Measurements from ENCODE around the gene LHX1.
A peak's percentile ranks its signal among the peaks of the same experiment; 100 is the strongest.

LHX1 gene

GRCh38 chr17:36939802-36940312 is 2.6 kb downstream of the LHX1 start:
- no peak for DNase-seq

GRCh38 chr17:36940313-36941264 is 3.3 kb downstream of the LHX1 start:
- DNase-seq: peak in 2 of 6 experiments; percentile 10 to 38

DNA sequence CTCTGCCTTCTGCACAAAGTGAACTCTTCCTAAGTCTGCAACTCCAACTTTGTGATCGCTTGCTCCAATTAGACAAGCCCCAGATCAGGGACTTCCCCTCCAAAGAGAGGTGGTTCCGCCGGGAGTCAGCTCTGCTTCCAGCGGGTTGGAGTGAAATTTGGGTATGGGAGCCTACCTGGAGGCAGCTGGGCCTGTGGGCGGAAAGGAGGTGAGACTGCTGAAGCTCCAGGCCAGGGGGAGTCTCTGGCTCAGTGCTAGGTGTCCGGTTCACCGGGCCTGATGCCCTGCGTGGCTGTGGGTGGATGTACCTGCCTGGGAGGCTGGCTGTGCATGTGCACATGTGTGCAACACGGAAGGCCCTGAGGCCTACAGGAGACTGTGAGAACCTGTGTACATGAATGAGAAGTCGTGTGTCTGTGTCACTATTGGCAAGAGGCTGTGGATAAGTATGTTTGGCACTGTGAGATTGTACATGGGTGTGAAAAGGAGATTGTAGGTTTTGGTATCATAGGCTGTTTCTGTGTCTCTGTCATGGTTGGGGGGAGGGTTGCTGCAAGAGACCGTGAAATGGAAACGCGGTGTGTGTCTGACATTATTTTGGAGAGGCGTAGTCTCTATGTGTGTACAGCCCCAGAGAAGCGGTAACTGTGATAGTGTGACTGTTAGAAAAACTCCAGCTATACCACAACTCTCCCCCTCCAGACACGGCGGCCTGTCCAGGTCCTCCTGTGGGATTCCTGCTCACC is 4.2 kb downstream of the LHX1 start:
- peak in 1 of 6 experiments; percentile 41 for DNase-seq

GRCh38 chr17:36942019-36942599 is 4.8 kb downstream of the LHX1 start:
- DNase-seq: peak in 1 of 6 experiments; percentile 28

GRCh38 chr17:36942631-36943125 is 5.4 kb downstream of the LHX1 start:
- DNase-seq: peak in 2 of 6 experiments; percentile 23 to 33

DNA sequence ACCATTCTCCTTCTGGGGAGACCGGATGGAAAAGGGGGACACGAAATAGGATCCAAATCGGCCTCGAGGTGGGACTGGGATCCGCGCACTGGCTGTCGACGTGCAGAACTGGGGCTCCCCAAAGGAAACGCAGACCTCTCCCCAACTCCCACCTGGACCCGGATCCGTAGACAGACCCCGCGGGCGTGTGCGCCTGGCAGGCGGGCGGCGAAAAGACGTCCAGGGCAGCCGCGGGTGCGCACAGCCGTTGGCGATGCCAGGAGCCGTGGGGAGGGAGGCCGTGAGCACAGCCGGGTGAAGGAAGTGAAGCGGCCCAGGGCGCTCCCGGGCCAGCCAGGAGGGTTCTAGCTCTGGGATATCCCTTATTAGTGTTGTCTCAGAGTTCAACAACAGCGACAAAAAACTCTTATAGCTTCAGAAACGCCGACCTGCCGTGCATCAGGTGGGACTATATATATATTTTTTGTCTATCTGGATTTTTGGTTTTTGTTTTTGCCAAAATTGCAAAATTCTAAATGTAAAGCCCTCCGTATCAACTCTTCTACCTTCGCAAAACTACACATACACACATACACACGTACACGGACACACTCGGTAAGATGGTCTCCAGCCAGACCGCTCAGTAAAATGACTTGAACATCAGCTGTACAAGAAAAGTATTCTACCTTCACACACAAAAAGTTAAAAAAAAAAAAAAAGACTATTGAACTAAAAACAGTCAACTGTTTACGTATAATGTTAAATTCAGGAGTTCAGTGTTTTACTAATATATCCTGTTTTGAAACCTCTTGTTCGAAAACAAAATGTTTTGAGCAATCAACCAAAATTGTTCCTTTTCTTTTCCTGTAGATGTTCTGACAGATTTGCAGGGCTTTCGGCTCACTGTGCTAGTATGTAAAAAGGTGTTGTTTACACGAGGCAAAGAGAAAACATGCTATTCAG is 6.2 kb downstream of the LHX1 start:
- peak in 2 of 6 experiments; percentile 11 to 16 for DNase-seq

DNA sequence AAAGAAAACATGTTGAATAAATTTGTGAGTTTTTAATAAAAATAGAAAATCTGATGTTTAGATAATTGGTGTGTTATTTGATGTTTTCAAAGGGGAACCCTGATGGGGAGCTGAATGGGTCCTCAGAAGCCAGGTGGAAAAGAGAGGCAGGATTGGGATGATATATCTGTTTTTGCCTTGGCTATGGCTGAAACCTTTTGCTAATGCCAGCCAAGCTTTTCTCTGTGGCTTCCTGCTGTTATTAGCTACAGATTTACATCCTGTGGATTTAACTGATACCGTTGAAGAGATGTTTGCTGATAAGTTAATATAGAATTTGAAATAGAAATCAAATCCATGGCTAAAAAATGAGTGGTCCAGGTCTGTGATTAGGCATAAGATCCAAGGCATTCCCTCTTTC is 7.3 kb downstream of the LHX1 start:
- DNase-seq: no peak

- DNase-seq: no peak
These were observed 7.9 kb downstream of the LHX1 start for GRCh38 chr17:36945140-36945539.

DNA sequence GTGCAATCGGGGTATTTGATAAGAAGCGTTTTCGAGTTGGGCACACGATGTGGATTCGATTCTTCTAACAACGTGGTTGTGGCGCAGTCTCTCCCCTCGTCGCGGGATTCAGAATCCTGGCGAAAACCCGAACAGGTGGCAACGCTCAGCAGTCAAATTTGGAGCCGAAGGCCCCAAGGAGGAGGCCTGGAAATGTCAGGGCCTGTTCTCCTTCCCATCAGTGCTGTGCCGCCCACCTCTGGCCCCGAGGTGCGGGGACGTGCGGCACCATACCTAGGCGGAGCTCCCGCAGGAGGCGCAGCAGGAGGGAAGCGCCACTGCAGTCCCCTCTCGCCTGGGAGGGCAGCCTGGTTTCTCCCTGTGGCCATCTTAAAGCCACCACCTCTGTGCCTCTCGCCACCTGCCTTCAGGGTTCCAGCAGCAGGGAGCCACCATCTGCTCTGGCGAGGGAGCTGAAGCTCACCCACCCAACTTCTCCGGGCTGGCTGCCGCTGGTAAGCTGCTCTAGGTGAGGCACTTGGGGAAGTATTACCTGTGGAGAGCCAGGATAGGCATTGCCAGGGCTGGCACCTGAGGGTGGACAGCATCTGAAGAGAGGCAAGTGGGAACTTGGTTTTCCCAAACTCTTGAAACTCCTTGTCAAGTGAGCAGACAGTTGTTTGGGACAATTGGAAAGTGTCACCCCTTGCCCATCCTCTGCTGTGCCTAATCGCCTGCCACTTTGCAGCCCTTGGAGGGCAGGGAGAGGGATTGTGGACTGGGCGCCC is 8.9 kb downstream of the LHX1 start:
- DNase-seq: peak in 1 of 6 experiments; percentile 29

- DNase-seq: no peak
These were observed 9.4 kb downstream of the LHX1 start for GRCh38 chr17:36946726-36947091.

DNA sequence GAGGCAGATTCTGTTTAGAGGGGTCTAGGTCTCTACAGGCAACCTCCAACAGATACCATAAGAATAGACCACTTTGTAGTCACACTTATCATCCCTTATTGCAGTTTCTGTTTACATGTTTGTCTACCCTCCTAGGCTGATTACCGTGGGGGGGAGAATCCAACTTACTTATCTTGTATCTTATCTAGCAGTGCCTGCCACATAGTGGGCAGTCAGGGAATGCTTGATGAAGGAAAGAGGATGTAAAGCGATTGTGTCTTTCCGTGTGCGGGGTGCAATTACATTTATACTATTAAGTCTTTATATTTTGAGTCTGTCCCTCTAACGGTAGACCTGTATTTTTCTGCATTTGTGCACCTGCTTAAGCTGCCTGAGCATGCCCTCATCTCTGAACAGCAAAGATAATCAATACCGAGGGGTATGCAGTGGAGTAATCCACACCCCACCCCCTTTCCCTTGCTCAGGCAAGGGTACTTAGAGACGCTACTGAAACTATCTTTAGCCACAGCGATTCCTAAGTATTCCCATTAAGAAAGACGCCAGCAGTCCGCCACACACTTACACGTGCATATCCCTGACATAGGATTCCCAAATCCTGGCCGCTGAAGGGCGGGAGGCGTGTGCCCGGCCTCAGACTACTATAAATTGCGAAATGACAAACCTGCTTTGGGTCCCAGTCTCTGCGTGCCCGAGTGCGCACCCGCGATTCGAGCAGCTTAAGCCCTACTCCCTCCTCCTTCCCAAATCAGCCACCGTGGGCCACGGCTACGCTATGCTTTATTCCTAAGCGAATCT is 10.8 kb downstream of the LHX1 start:
- DNase-seq: no peak

DNA sequence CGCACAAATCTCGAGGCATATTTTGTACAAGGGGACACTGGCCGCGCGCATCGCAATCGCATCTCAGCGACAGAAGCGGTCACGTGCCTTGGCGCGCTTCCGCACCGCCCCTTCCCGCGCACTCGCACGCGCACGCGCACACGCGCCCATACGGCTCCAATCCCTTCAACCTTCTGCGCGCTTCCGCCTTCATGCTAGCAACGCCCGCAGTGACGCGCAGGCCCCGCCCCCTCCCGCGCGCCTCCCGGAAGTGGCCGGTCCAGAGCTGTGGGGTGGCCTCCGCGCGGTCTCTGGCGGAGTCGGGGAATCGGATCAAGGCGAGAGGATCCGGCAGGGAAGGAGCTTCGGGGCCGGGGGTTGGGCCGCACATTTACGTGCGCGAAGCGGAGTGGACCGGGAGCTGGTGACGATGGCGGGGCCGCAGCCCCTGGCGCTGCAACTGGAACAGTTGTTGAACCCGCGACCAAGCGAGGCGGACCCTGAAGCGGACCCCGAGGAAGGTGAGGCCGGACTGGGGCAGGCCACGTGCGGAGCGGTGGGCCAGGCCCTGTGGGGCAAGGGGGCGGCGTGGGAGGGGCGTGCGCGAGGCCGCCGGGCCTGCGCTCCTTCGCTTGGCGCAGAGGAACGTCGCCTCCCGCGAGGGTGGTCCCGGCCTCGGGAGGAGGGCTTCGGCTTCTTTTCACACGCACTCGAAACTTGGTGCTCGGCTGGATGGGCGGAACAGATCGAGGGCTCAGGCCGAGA is 11.6 kb downstream of the LHX1 start, which contains the start of gene AATF:
Gene AATF (plus strand): TSS at position 238 of the 744 bp plus-strand sequence. CDS start 172 bp downstream, at position 410.
- DNase-seq: peak; percentile 91 to 97 (median 94)

- DNase-seq: no peak
These were observed 12.2 kb downstream of the LHX1 start for GRCh38 chr17:36949461-36949927.

GRCh38 chr17:36950027-36950426 is 12.8 kb downstream of the LHX1 start:
- no peak for DNase-seq

GRCh38 chr17:36951084-36951789 is 14.0 kb downstream of the LHX1 start:
- DNase-seq: no peak

GRCh38 chr17:36971508-36971907 is 34.2 kb downstream of the LHX1 start:
- DNase-seq: no peak

GRCh38 chr17:36972186-36972700 is 35.0 kb downstream of the LHX1 start:
- no peak for DNase-seq

GRCh38 chr17:36972905-36973304 is 35.6 kb downstream of the LHX1 start:
- DNase-seq: no peak
